ENCODE data around the gene CLRN3. TPM values are rescaled to one million over a fixed set of nuclear protein-coding genes. Genes with fewer than 3 reads are reported as not detected.

The CLRN3 gene
- total and polyA plus RNA-seq, 9 of the 15 experiments (the other 6 are each of a cell fraction or from before 2014, with no cell fraction given): not detected

DNA sequence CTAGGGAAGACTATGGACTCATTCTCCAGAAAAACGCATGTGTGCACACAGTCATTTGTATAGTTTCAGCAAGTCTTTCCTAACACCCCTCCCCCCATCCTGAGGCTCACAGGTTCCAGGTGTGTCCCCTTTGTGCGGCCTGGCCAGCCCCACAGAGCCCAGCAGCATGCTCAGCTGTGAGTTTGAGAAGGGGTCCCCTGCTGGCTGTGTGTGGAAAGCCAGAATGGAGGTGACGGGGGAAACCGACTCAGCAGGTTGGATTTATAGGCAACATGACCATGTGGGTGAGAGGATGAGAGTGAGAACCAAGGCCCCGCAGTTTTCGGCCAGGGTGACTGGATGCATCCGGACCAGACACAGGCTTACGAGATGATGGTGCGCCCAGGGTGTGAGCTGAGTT lies 24.1 kb upstream of the CLRN3 start:
- no peak overlapping the region for H3K4me2 ChIP-seq (ENCODE audit: insufficient read depth, low read length)
- H3K9me1 ChIP-seq (ENCODE audit: control insufficient read depth, insufficient read depth, low read length): no peaks in the 10 kb centered on the region
- ChIA-PET POLR2A (no interaction called here), CTCF (ENCODE audit: low intra/inter-chr PET ratio) (no interaction called here)
- in situ Hi-C loops (cut with MboI): no loop called here
- 1% methylated on average over 6 of the region's 9 CpGs for WGBS (ENCODE audit: insufficient coverage, low coverage, missing lambda C conversion rate)
- no peak overlapping the region for H3K27ac ChIP-seq (ENCODE audit: extremely low read depth, low read depth, low read length)
- no peaks in the 10 kb centered on the region for H3K9me3 ChIP-seq (replicated peaks; ENCODE audit: control insufficient read depth, insufficient read depth, low read depth, low read length)
- H4K20me1 ChIP-seq (replicated peaks; ENCODE audit: control insufficient read depth, insufficient read depth, low read length): no peaks in the 10 kb centered on the region
- no peak overlapping the region for H3K4me3 ChIP-seq
- no peaks in the 10 kb centered on the region for H3K36me3 ChIP-seq (ENCODE audit: control insufficient read depth, insufficient read depth, low read length)
- no TSS peak for BruUV-seq (replicated peaks)
- no peaks in the 10 kb centered on the region for H3K4me1 ChIP-seq (replicated peaks in 1 of 2; ENCODE audit: control insufficient read depth in 2 of 2, insufficient read depth in 2 of 2, low read length in 2 of 2)
- ATAC-seq (no peak), FAIRE-seq (no peak), DNase-seq (ENCODE audit: extremely low read depth in 1 of 4, low spot score in 3 of 4) (no peak)
- H2AFZ ChIP-seq (ENCODE audit: low read depth, low read length): no peak overlapping the region
- intact Hi-C loops (cut with micrococcal nuclease): no loop called here
- peaks cover 0 to 5% of the 10 kb centered on the region in 2 experiments; a peak in 1 of 5 replicates for H3K27me3 ChIP-seq (ENCODE audit: control insufficient read depth in 2 of 2, insufficient read depth in 2 of 2, low read length in 2 of 2)
- H3K79me2 ChIP-seq (ENCODE audit: control insufficient read depth, insufficient read depth, low read length): no peaks in the 10 kb centered on the region
- no peak for TF ChIP-seq SMAD4 (CRISPR knock-in tag; conservative IDR thresholded peaks at IDR 0.05)
- TF ChIP-seq, protein P1, sequence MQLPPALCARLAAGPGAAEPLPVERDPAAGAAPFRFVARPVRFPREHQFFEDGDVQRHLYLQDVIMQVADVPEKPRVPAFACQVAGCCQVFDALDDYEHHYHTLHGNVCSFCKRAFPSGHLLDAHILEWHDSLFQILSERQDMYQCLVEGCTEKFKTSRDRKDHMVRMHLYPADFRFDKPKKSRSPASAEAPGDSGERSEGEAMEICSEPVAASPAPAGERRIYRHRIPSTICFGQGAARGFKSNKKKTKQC (CRISPR knock-in tag; IDR thresholded peaks at IDR 0.05): no peak
- TF ChIP-seq LCOR (CRISPR knock-in tag; IDR thresholded peaks at IDR 0.05): no peak
- no peak for TF ChIP-seq PHB2 (IDR thresholded peaks at IDR 0.05; ENCODE audit: low read depth)
- no peak for TF ChIP-seq SMAD2 (IDR thresholded peaks at IDR 0.05; ENCODE audit: low read depth, low read length)
- no peak for TF ChIP-seq ZNF507 (tag; conservative IDR thresholded peaks at IDR 0.05)
- TF ChIP-seq NR2C2 (CRISPR knock-in tag; IDR thresholded peaks at IDR 0.05): no peak
- no peak for TF ChIP-seq NR2C2 (tag; IDR thresholded peaks at IDR 0.05)
- no peak for TF ChIP-seq POLR2A (conservative IDR thresholded peaks at IDR 0.05)
- TF ChIP-seq ZC3H8 (IDR thresholded peaks at IDR 0.05): no peak
- TF ChIP-seq BDP1 (IDR thresholded peaks at IDR 0.05; ENCODE audit: insufficient read depth, insufficient read length): no peak
- TF ChIP-seq, protein P2, sequence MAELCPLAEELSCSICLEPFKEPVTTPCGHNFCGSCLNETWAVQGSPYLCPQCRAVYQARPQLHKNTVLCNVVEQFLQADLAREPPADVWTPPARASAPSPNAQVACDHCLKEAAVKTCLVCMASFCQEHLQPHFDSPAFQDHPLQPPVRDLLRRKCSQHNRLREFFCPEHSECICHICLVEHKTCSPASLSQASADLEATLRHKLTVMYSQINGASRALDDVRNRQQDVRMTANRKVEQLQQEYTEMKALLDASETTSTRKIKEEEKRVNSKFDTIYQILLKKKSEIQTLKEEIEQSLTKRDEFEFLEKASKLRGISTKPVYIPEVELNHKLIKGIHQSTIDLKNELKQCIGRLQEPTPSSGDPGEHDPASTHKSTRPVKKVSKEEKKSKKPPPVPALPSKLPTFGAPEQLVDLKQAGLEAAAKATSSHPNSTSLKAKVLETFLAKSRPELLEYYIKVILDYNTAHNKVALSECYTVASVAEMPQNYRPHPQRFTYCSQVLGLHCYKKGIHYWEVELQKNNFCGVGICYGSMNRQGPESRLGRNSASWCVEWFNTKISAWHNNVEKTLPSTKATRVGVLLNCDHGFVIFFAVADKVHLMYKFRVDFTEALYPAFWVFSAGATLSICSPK (IDR thresholded peaks at IDR 0.05; ENCODE audit: borderline replicate concordance): no peak
- TF ChIP-seq SAFB (IDR thresholded peaks at IDR 0.05; ENCODE audit: borderline replicate concordance, low read depth, low read length): no peak
- H3K9ac ChIP-seq (ENCODE audit: insufficient read depth in 1 of 2, low read depth in 2 of 2, low read length in 2 of 2): no peak overlapping the region
